Kidney capillary endothelial cell (primary cell): ENCODE measurements around the gene C10orf62.
"Not testable (repeated sequence)": the region's sequence is repeated elsewhere in the genome, so short reads cannot be mapped to it uniquely, and the experiment has no call there.

ENCODE experiments used
- DNase-seq: peaks from one replicate; pipeline ENCODE4 v3.0.0-alpha.2; 2018; ENCODE audit warnings: low spot score

C10orf62 gene, protein sequence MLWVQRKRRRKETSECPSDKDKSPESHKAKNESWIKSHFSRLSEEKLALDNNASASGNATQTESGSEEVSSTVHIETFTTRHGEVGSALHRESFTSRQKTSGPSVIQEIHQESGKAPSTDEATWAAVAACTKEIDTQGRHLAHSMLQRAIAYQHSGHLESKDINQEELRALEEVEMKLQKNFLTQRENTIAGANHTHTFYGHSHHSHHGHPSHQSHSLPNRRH

GRCh38 chr10:97589479-97589878, at the start of gene C10orf62:
C10orf62 (plus strand) TSS chr10:97589721; CDS start chr10:97589898, 177 bp downstream.
- DNase-seq, result no peak

DNA sequence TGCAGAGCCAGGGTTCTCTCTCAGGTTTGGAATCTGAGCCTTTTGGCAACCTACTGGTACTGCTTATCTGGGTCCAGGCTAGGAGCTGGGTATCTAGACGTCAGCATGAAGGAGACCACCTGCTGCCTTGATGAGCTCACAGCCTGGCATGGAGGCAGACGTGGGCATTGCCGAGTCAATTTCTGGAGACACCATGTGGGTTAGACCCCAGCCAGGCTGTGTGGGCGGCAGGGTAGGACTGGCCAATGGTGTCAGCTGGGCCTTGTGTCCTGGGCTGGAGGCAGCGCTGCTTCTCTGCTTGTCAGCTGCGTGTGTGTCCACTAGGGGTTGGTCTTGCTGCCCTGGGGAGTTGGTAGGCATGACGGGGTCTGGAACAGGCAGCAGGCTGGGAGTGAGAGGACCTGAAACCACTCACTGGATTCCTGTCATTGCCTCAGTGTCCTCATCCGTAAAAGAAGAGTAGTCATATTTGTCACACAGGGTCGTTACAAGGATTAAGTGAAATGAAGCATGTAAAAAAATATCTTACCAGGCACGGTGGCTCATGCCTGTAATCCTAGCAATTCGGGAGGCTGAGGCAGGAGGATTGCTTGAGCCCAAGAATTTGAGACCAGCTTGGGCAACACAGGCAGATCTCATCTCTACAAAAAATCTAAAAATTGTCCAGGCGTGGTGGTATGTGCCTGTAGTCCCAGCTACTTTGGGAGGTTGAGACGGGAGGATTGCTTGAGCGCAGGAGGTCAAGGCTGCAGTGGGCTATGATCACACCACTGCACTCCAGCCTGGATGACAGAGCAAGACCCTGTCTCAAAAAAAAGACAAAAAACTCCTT, 48.6 kb upstream of the C10orf62 start:
- DNase-seq, result no peak

GRCh38 chr10:97542169-97543024, 47.1 kb upstream of the C10orf62 start:
- DNase-seq, result peak; percentile 93

DNA sequence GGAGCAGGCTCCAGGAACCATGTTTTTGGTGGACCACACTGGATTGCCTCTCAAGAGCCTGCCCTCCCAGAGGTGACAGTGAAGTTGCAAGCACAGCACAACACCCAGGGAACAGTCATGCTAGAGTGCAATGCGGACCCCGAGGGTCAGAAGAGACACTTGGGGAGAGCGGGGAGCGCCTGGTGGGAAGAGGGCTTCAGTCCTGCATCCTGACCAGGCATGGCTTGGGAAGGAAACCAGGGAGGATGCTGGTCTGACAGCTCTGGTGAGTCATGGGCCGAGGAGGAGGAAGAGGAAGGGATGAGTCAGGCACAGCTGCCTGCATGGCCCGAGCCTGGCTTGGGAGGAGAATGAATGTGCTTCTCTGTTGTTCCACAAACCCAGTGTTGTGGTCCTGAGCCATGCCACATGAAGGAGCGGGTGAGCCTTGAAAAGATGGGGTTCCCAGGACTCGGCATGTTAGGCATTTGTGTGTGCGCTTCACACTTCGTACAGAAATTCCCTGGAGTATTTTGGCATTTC, 46.4 kb upstream of the C10orf62 start:
- peak; percentile 100 for DNase-seq

- DNase-seq, result no peak
These were observed 42.9 kb upstream of the C10orf62 start for GRCh38 chr10:97546456-97547270.

DNA sequence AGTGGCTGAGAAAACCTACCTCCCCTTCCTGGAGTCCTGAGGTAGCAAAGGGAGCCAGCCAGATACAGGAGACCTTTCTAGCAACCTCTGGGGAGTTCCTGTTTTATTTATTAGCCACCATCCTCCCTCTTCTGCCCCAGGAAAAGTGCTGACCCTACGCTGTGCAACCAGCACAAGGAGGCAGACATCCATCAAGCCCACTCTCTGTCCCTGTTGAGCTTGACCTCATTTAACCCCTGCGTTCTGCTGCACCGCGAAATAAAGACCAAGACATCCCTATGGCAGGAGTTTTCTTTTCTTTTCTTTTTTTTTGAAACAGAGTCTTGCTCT, 42.3 kb upstream of the C10orf62 start:
- no peak for DNase-seq

DNA sequence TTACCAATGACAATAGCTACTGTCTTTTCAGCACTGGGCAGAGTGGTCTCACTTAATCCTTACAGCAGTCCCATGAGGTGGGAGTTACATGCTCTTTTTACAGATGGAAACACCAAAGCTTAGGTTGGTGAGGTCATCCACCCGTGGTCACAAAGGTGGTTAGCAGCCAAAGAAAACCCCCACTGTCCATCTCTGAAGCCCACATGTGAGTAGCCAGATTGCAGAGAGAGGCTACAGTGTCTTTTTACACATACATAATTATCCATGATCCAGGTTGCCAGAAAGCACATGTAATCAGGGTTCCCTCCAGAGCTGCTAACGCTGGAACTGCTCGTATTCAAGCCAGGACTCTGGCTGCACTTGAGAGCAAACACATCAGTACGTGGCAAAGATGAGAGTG, 41.6 kb upstream of the C10orf62 start:
- no peak for DNase-seq

- no peak for DNase-seq
These were observed 40.6 kb upstream of the C10orf62 start for GRCh38 chr10:97548828-97549455.

GRCh38 chr10:97549587-97550322, 39.8 kb upstream of the C10orf62 start:
- no peak for DNase-seq

DNA sequence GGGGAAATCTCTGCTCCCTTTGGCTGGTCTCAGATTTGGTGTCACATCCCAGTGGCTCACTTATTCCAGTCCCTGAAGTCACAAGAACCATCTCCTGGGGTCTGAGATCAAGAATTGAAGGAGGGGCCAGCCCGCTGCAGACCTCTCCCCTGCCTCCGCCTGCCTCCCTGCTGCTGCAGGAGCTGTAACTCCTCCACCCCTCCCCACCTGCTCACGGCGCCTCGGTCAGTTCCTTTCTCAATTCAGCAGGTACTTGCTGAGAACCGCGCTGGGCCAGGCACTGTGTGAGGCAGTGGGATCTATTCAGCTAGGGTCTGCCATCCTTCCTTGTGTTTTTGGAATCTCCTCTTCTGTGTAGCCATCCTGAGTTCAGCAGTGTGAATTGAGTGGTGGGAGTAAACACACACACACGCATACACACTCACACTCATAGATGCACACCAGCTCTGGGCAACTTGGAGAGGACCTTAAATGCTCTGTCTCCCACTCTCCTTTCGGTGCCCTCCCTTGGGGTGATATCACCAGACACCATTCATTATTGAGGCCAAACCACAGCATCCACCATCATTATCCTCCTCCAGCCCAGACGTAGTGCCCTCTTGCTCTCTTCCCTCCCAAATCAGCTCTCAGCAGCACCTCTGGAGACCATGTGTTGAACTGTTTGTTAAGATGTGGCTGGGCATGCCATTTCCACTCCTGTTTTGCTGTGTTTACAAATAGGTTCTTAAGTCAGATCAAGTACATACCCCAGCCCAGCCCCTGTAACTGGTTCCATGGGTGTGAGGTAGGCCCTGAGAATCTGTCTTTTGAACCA, 39.0 kb upstream of the C10orf62 start:
- no peak for DNase-seq

DNA sequence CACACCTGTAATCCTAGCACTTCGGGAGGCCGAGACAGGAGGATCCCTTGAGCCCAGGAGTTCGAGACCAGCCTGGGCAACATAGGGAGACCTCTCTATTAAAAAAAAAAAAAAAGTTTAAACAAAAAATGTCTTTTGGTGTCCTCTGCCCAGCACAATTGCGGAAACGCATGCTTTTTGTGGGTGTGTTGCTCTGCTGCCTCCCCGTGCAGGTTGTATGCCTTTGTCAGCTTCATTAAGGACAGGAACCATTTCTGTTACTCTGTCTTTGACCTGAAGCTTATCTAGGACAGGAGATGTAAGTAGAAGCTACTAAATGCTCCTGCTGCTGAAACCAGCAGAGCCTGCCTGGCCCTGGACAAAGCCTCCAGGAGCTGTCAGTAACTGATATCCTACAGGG, 38.2 kb upstream of the C10orf62 start:
- no peak for DNase-seq

- peak; percentile 53 for DNase-seq
These were observed 35.9 kb upstream of the C10orf62 start for GRCh38 chr10:97553575-97554031.

- not testable (repeated sequence) for DNase-seq
These were observed 35.2 kb upstream of the C10orf62 start for GRCh38 chr10:97554336-97554735.

DNA sequence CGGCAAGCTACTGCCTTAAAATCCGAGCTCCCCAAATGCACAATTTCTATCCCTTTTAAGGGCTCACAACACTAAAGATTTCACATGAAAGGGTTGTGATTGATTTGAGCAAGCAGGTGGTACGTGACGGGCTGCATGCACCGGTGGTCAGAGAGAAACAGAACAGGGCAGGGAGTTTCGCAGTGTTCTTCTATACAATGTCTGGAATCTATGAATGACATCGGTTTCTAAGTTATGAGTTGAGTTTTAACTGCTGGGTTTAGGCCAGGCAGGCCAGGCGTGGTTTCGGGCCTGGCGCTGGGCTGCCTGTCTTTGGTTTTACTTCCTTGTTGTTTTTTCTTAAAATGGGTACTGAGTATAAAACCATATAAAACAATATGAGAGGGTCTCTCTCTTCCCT, 34.0 kb upstream of the C10orf62 start:
- not testable (repeated sequence) for DNase-seq

GRCh38 chr10:97560731-97561381, 28.7 kb upstream of the C10orf62 start:
- not testable (repeated sequence) for DNase-seq

DNA sequence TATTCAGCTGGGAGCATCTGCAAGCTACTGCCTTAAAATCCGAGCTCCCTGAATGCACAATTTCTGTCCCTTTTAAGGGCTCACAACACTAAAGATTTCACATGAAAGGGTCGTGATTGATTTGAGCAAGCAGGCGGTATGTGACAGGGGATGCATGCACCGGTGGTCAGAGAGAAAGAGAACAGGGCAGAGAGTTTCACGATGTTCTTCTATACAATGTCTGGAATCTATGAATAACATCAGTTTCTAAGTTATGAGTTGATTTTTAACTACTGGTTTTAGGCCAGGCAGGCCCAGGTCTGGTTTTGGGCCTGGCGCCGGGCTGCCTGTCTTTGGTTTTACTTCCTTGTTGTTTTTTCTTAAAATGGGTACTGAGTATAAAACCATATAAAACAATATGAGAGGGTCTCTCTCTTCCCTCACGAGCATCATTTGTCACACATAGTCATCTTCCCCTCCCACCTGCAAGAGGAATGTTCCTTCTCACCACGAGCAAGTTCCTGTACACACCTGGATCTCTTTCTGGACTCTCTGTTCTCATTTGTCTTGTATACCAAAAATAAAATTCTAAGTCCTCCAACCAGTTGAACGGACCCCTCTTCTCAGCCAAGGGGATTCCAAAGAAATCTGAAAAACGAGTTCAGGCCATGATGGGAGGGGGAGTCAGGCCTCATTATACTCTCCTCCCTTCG, 28.0 kb upstream of the C10orf62 start:
- DNase-seq, result not testable (repeated sequence)

DNA sequence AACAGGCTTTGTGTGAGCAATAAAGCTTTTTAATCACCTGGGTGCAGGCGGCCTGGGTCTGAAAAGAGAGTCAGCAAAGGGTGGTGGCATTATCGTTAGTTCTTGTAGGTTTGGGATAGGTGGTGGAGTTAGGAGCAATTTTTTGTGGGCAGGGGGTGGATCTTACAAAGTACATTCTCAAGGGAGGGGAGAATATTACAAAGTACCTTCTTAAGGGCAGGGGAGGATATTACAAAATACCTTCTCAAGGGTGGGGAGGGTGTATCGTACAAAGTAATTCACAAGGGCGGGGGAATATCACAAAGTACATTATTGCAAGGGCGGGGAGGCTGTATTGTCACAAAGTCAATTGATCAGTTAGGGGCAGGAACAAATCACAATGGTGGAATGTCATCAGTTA, 27.2 kb upstream of the C10orf62 start:
- DNase-seq, result not testable (repeated sequence)

GRCh38 chr10:97563337-97563736, 26.2 kb upstream of the C10orf62 start:
- DNase-seq, result no peak
